CD4-positive, alpha-beta T cell (primary cell): ENCODE results near the gene CABCOCO1. TPM values are rescaled to one million over a fixed set of nuclear protein-coding genes. Genes with fewer than 3 reads are reported as not detected.

Experiments used
- ATAC-seq: fragments of 200-7000 bp; cut with Tn5 transposase; one replicate; pipeline ENCODE4 v1.10.0; 2022; ENCODE audit warnings: mild to moderate bottlenecking; ENCODE audit not compliant: poor library complexity
- CTCF ChIA-PET: fragments of 350-600 bp; sonication (Branson Sonifier 250); formaldehyde crosslinking; loops from one replicate; lab custom pipeline; 2021; ENCODE audit warnings: antibody characterized with exemption, inconsistent platforms; lab: Charles Lee
- POLR2A ChIA-PET: fragments of 350-600 bp; sonication (Branson Sonifier 250); formaldehyde crosslinking; loops from one replicate; lab custom pipeline; 2021; ENCODE audit warnings: antibody characterized with exemption, inconsistent platforms; lab: Charles Lee
- DNase-seq, 14 experiments: peaks; one replicate each; pipeline ENCODE4 v3.0.0-alpha.2; 2013 to 2020; ENCODE audit warnings: mixed read lengths in 2 of 14
- H3K27ac ChIP-seq, 2 donors: one replicate each; pipeline versions ENCODE4 v1.5.1 to v1.7.0; 2013; ENCODE audit warnings: low read length in 2 of 2, low read depth in 1 of 2, mild to moderate bottlenecking in 1 of 2
- H3K27me3 ChIP-seq, 2 experiments: 1 replicate in 1 of 2; 2 replicates in 1 of 2; pipeline versions ENCODE4 v1.6.1 to v1.7.0; 2013; ENCODE audit warnings: low read length in 2 of 2, control low read depth in 1 of 2, mild to moderate bottlenecking in 1 of 2, moderate library complexity in 1 of 2; ENCODE audit not compliant: insufficient read depth in 2 of 2, control insufficient read depth in 1 of 2
- H3K36me3 ChIP-seq: one replicate; pipeline ENCODE4 v1.6.1; 2013; ENCODE audit warnings: low read length, control low read depth; ENCODE audit not compliant: insufficient read depth
- H3K4me1 ChIP-seq: one replicate; pipeline ENCODE4 v1.6.1; 2013; ENCODE audit warnings: low read length, control low read depth; ENCODE audit not compliant: insufficient read depth
- H3K4me3 ChIP-seq: one replicate; pipeline ENCODE4 v1.5.1; 2013; ENCODE audit warnings: mild to moderate bottlenecking, low read length, moderate library complexity
- H3K9me3 ChIP-seq, 2 experiments: 1 replicate in 1 of 2; 2 replicates in 1 of 2; pipeline versions ENCODE4 v1.6.1 to v1.7.0; 2013; ENCODE audit warnings: low read length in 2 of 2, mild to moderate bottlenecking in 2 of 2, control low read depth in 1 of 2, moderate library complexity in 1 of 2; ENCODE audit not compliant: control insufficient read depth in 1 of 2, insufficient read depth in 1 of 2
- H3K27ac Mint-ChIP-seq: one replicate; pipeline ENCODE4 v1.8.0; 2020; ENCODE audit warnings: mixed read lengths
- H3K27me3 Mint-ChIP-seq: one replicate; pipeline ENCODE4 v1.8.0; 2021; ENCODE audit warnings: mixed read lengths
- H3K36me3 Mint-ChIP-seq: one replicate; pipeline ENCODE4 v1.8.0; 2021; ENCODE audit warnings: low read depth, mixed read lengths
- H3K4me1 Mint-ChIP-seq: one replicate; pipeline ENCODE4 v1.8.0; 2021; ENCODE audit warnings: low read depth, mixed read lengths
- H3K4me3 Mint-ChIP-seq: one replicate; pipeline ENCODE4 v1.8.0; 2020; ENCODE audit warnings: mild to moderate bottlenecking, mixed read lengths
- H3K9me3 Mint-ChIP-seq: one replicate; pipeline ENCODE4 v1.8.0; 2020; ENCODE audit warnings: mixed read lengths
- intact Hi-C, 2 experiments: fragments of 100-400 bp; cut with DNase I in 1 of 2; cut with micrococcal nuclease in 1 of 2; formaldehyde crosslinking; loops; one replicate each; pipeline versions ENCODE4 v1.15.1 to v1.9.0; 2023 to 2025; cut with DNase I, micrococcal nuclease
- total RNA-seq, 174 experiments: library from RNA in 2 of 174; stranded (reverse) in 2 of 174; gene quantifications; one replicate each; pipeline ENCODE4 v1.2.3 and lab custom pipeline; 2021 to 2026
- TF ChIP-seq, protein P1 (sequence below): fragments of 200-600 bp; IDR thresholded peaks from one replicate; pipeline ENCODE4 v1.8.0; 2022; ENCODE audit warnings: antibody characterized with exemption, mild to moderate bottlenecking

The CABCOCO1 gene
- total RNA-seq, 2 experiments from 2014 or later = not detected

DNA sequence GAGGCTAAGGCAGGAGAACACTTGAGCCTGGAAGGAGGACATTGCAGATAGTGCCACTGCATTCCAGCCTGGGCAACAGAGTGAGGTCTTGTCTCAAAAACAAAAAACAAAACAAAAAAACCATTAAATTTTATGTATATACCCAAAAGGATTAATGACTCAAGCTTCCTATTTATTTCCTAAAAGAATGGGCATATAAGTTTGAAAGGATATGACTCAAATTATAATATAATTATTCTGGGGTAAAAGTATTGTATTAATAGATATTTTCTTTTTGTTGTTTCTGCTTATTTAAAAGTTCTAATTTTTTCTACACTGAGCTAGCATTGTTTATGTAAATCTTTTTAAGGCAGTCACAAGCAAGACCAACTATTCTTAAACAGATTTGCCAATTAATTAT, 42.2 kb upstream of the CABCOCO1 start:
- Mint-ChIP-seq H3K9me3 (no peaks in the 10 kb centered on the region), H3K4me1 (no peaks in the 10 kb centered on the region), H3K27ac (no peak overlapping the region), H3K36me3 (no peaks in the 10 kb centered on the region), H3K4me3 (no peak overlapping the region), H3K27me3 (peaks cover 11% of the 10 kb centered on the region)
- Histone ChIP-seq H3K9me3 (no peaks in the 10 kb centered on the region), H3K27me3 (no peaks in the 10 kb centered on the region), H3K4me1 (no peaks in the 10 kb centered on the region), H3K27ac (no peak overlapping the region), H3K4me3 (no peak overlapping the region), H3K36me3 (no peaks in the 10 kb centered on the region)
- ChIA-PET CTCF (no interaction called here), POLR2A (no interaction called here)
- intact Hi-C loops = no loop called here
- ATAC-seq (no peak), DNase-seq (no peak)
- TF ChIP-seq, protein P1, sequence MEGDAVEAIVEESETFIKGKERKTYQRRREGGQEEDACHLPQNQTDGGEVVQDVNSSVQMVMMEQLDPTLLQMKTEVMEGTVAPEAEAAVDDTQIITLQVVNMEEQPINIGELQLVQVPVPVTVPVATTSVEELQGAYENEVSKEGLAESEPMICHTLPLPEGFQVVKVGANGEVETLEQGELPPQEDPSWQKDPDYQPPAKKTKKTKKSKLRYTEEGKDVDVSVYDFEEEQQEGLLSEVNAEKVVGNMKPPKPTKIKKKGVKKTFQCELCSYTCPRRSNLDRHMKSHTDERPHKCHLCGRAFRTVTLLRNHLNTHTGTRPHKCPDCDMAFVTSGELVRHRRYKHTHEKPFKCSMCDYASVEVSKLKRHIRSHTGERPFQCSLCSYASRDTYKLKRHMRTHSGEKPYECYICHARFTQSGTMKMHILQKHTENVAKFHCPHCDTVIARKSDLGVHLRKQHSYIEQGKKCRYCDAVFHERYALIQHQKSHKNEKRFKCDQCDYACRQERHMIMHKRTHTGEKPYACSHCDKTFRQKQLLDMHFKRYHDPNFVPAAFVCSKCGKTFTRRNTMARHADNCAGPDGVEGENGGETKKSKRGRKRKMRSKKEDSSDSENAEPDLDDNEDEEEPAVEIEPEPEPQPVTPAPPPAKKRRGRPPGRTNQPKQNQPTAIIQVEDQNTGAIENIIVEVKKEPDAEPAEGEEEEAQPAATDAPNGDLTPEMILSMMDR = no peak

DNA sequence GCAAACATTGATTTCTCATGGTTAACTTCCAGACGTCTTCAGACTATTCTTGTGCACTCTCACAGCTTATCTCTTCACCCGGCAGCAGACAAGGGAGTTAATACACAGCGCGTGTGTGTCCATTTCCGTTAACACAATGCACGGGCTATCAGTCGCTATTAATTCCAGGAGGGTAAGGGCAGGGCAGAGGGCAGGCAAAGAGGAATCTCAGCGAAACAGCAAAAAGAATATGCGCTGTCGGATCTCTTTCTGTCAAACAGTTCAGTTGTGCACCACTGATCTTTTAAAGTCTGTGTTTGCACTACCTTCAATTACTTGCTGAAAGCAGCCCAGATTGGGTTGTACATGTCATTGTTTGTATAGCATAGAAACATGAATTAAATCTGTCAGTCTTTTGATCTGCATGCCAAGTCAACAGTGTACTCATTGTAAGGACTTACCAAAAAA, 41.1 kb upstream of the CABCOCO1 start:
- no peaks in the 10 kb centered on the region for H3K4me1 ChIP-seq
- ATAC-seq (no peak), DNase-seq (no peak)
- H3K27ac ChIP-seq = no peak overlapping the region
- ChIA-PET POLR2A (no interaction called here), CTCF (no interaction called here)
- H3K4me3 Mint-ChIP-seq = no peak overlapping the region
- H3K36me3 ChIP-seq = no peaks in the 10 kb centered on the region
- no peaks in the 10 kb centered on the region for H3K27me3 ChIP-seq
- H3K36me3 Mint-ChIP-seq = no peaks in the 10 kb centered on the region
- H3K9me3 Mint-ChIP-seq = no peaks in the 10 kb centered on the region
- TF ChIP-seq, protein P1 = no peak
- no peak overlapping the region for H3K4me3 ChIP-seq
- H3K27me3 Mint-ChIP-seq = peaks cover 15% of the 10 kb centered on the region
- H3K4me1 Mint-ChIP-seq = no peaks in the 10 kb centered on the region
- H3K9me3 ChIP-seq = no peaks in the 10 kb centered on the region
- intact Hi-C loops = no loop called here
- H3K27ac Mint-ChIP-seq = no peak overlapping the region

- ATAC-seq (no peak), DNase-seq (no peak)
- H3K36me3 Mint-ChIP-seq = no peaks in the 10 kb centered on the region
- TF ChIP-seq, protein P1 = no peak
- H3K27ac Mint-ChIP-seq = no peak overlapping the region
- H3K4me1 ChIP-seq = no peaks in the 10 kb centered on the region
- H3K4me1 Mint-ChIP-seq = no peaks in the 10 kb centered on the region
- CTCF ChIA-PET = interaction anchor here (1.0 kb wide), 1 partner anchor 77 kb away, joined by 4 read pairs; no protein-coding TSS in a partner anchor
- no peaks in the 10 kb centered on the region for H3K9me3 Mint-ChIP-seq
- no peak overlapping the region for H3K27ac ChIP-seq
- no peaks in the 10 kb centered on the region for H3K27me3 ChIP-seq
- peaks cover 15% of the 10 kb centered on the region for H3K27me3 Mint-ChIP-seq
- H3K9me3 ChIP-seq = no peaks in the 10 kb centered on the region
- POLR2A ChIA-PET = no interaction called here
- H3K4me3 ChIP-seq = no peak overlapping the region
- H3K36me3 ChIP-seq = no peaks in the 10 kb centered on the region
- intact Hi-C loops = no loop called here
- no peak overlapping the region for H3K4me3 Mint-ChIP-seq
These were observed 39.6 kb upstream of the CABCOCO1 start for GRCh38 chr10:61623161-61623560.
